NK-92 treated with Interleukin-12 subunit alpha and Interleukin-12 subunit beta, amount 100 ng/mL, for 24 hours (cell line): ENCODE results near the gene BAIAP3.

Source experiments
- DNase-seq: peaks from one replicate; lab custom pipeline; 2025; lab: John Stamatoyannopoulos, UW

BAIAP3 gene

GRCh38 chr16:1299012-1299867, 34.2 kb upstream of the BAIAP3 start:
- DNase-seq = no peak

GRCh38 chr16:1299868-1300203, 33.6 kb upstream of the BAIAP3 start:
- no peak for DNase-seq

GRCh38 chr16:1300664-1301476, 32.6 kb upstream of the BAIAP3 start:
- DNase-seq = peak; percentile 36

- DNase-seq = no peak
Measured at GRCh38 chr16:1301562-1301961, 31.9 kb upstream of the BAIAP3 start.

- DNase-seq = no peak
Measured at GRCh38 chr16:1305823-1306222, 27.6 kb upstream of the BAIAP3 start.

GRCh38 chr16:1306334-1306733, 27.1 kb upstream of the BAIAP3 start:
- no peak for DNase-seq

GRCh38 chr16:1308036-1308976, 25.1 kb upstream of the BAIAP3 start:
- DNase-seq = no peak

GRCh38 chr16:1308977-1309885, 24.2 kb upstream of the BAIAP3 start, which contains the start of gene UBE2I:
Gene UBE2I (plus strand): TSS chr16:1309636. CDS start chr16:1314031, 4,395 bp downstream.
- DNase-seq = peak; percentile 95

- peak; percentile 65 for DNase-seq
Measured at GRCh38 chr16:1309888-1310831, 23.3 kb upstream of the BAIAP3 start.

GRCh38 chr16:1310832-1311200, 22.6 kb upstream of the BAIAP3 start:
- DNase-seq = no peak

- DNase-seq = no peak
Measured at GRCh38 chr16:1311212-1311737, 22.2 kb upstream of the BAIAP3 start.

GRCh38 chr16:1311738-1312466, 21.5 kb upstream of the BAIAP3 start:
- DNase-seq = no peak

- no peak for DNase-seq
Measured at GRCh38 chr16:1312467-1312816, 21.0 kb upstream of the BAIAP3 start.

GRCh38 chr16:1312903-1313302, 20.5 kb upstream of the BAIAP3 start:
- DNase-seq = no peak

- no peak for DNase-seq
Measured at GRCh38 chr16:1313721-1314369, 19.6 kb upstream of the BAIAP3 start.

GRCh38 chr16:1314399-1315068, 18.9 kb upstream of the BAIAP3 start:
- no peak for DNase-seq

GRCh38 chr16:1315081-1316032, 18.1 kb upstream of the BAIAP3 start:
- DNase-seq = no peak
